NK-92 (cell line): ENCODE measurements around the gene CAD.
A peak's percentile ranks its signal among the peaks of the same experiment; 100 is the strongest.

Source experiments
- DNase-seq: peaks from one replicate; lab custom pipeline; 2025; ENCODE audit not compliant: unreplicated experiment; lab: John Stamatoyannopoulos, UW

Gene CAD

DNA sequence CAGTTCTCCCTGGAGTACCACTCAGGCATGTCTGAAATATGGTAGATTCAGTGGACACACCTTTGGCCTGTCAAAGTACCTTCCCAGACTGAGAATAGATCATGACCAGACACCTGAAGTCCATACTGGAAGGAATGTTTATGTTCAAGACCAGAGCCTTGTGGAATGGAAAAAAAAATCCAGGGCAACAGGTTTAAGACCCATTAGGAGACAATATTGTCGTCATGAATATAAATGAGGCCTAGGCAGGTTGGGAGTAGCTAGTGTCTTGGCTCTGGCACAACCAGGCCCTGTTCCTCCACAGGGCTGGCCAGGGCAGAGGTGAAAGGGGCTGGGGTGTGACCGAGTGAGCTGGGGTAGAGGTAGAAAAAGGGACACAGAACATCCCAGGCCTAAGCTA lies 18.5 kb upstream of the CAD start:
- DNase-seq = no peak

DNA sequence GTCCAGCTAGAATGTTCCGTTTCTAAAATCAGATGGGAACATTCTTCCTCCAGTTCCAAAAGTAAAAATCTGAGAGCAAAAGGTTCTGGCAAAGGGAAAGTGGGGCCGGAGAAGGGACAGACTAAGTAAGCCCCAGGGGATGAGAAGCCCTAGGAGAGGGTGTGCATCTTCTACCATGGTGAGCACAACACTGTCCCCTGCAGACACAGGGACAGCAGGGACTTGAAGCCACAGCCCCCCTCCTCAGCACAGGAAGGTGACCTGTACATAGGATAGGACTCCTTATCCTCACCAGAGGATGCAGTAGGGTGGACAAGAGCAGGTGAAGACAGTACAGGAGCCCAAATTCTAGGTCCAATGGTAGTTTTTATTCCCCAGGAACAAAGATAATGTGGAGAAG lies 17.9 kb upstream of the CAD start:
- DNase-seq = no peak

DNA sequence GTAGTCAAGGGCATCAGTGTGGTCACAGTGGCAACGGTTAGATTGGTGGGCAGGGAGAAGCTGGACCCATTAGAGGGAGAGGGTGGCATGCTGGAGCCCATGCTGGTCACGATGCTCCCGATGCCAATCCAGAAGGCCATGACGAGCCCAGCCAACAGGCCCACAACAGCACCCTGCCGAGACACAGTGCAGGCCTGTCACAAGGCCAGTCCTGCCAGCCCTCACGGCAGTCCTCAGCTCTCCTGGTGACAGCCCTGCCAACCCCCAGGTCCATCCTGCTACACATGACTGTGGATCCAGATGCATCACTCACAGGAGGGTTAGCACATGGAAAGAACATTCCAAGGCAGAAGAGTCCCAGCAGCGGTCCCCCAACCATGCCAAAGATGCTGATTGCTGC lies 15.5 kb upstream of the CAD start:
- DNase-seq = no peak

DNA sequence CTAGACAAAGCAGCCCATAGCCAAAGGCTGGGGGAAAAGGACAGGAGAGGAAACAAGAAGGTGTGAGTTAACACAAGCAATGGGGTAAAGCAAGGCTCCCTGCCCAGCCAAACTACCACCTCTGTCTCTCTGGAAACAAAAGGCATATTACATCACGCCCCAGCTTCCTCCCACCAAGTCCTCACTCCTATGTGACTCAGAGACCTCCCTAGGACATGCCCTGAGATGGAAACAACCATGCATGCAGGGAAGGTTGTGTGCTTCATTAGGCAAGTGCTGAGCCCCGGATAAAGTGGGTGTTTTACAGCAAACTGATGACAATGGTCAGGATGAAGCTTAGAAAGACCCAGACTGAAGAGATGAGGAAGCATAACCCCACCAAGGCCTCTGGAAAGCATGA lies 14.3 kb upstream of the CAD start:
- DNase-seq = no peak

DNA sequence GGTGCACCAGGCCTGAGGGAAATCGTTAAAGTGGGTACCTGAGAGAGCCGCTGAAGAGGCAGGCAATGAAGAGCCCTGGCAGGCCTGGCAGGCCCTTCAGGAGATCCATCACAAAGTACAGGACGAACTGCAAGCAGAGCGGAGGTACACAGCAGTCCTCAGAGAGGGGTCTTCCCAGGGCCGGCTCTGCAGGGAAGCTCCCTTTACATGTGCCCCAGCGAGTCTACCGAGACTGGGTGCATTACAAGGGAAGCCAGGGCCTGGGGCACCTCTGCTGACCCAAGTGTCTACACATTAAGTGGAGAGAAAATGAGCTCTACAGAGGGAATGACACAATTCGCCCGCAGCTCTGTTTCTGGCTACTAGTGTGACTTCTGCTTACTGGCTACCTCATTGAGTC lies 13.4 kb upstream of the CAD start:
- no peak for DNase-seq

DNA sequence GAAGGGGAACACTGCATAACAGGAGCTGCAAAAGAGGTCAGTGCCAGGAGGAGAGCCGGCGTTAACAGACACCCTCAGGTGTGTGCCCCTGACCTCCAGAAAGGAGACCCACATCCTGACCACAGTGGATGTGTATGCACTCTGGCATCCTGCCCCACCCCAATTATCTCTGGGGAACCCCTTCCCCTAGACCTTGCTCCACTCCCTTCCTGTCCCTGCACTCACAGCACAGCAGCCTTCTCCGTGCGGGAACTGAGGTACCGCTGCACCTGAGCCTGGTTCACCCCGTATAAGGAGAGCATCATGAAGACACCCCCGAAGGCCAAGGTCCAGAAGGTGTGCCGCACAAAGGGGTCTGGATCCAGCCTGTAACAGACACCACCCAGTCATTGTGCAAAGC lies 12.6 kb upstream of the CAD start:
- no peak for DNase-seq

DNA sequence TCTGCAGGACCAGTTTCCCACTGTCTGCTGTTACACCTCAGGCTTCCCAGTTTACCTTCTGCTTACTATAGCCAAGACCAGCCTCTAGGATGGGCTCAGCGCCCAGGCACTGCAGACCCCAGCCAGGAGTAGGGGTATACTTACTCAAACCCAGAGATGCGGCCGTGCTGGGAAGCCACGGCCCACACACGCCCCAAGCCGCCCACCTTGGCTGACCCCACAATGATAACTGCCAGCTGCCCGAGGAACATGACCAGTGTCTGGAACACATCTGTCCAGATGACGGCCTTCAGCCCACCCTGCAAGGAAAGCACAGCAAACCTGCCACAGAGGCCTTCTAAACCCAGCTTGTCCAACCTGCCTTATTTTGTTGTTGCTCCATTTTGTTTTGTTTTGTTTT lies 12.0 kb upstream of the CAD start:
- DNase-seq = no peak

DNA sequence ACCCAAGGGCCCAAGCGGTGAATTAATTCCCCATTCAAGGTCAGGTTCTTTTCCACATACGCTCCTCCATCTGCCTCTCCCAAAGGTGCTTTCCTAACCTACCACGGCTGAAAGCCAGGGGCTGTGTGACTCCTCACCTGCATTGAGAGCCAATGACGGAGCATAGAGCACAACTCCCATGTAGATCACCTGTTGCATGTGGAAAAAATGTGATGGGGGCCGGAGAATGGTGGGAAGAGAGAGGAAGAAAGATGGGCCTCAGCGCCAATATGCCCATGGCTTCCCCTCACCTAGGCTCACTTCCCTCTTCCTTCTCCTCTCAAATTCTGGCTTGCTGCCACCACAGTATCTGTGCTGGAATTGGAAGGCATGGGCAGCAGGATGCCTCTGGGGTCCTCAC lies 10.8 kb upstream of the CAD start:
- DNase-seq = no peak

DNA sequence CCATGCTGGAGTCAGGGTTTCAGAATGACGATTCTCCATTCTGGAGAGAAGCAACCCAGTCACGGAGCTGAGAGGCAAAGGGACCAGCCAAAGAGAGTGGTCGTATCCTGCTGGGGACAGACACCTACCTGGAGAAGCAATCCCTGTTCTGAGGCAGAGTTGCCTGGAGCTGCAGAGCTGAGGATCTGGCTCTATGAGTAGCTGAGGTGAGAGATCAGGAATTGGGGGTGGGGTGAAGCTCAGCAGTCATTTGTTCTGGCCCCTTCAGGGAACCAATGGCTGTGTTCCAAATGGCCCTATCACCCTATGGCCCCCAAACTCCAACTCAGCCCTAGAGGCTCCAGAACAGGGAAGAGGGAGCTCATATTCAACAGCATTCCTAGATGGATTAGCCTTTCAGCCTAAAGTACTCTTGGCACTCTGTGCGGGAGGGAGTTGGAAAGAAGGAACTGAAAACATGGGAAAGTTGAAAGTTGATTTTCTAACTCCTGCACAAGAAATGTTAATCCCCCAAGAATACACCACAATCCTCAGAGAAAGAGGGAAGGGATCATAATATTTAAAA lies 8.6 kb upstream of the CAD start:
- DNase-seq = no peak

DNA sequence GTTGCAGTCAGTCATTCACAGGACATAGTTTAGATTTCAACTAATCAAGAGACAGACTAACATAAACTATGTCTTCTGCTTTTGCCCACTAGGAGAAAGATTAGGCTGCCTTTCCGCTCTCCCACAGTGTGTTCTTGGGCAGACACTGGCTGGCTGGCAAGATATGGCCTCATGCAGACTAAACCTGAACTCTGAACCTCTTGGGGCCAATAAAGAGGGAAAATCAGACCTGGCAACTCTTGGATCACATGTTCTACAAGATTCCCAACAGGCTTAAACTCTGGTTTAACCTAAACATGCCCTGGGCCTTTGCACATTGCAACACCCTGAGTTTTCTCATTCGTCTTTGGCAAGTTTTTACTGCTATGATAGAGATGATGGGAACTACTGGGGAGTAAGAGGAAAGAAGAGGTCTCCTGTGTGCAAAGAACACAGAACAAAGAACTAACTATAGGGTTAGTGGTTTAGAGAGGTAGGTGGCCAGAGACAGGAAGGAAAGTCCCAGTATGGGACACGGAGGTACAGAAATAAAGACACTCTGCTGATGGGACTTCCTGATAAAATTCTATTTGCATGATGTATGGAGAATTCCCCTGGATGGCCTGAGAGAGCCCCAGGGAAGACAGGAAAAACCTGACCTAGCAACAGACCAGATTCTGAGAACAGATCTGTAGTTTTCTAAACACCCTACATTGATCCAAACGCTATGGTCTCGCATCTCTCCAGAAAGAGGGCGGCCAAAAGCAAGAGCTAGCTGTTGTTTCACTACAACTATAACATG lies 7.4 kb upstream of the CAD start:
- DNase-seq = no peak

DNA sequence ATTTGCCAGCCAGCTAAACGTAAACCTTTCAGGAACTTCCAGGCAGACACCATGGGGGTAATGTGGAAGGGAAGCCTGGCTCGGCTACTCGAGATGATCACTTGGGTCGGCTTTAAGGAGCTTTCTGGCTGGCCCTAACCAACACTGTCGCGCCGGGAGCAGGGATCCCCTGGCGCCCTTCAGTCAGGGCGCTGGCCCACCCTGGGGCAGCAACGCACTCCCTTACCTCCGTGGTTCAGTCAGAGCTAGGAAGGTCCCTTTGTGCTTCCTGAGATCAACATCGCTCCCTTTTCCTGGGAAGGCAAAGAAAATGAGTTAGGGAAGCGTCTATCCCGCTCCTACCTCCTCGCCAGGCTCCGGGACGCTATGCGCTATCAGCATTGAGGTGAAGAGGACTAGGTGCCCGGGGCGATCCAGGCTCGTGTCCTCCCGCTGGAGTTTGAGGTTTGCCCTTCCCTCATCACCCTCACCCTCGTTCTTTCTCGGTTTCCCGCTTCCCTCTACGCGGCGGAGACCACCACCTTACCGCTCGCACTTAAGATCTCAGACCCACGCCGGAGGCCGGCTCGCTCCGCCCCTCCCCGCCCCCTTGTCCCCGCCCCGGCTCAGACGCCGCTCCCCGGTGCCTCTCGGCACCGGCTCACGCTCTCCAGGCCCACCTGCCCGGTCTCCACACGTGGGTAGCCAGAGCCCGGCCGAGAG lies 5.8 kb upstream of the CAD start:
- no peak for DNase-seq

DNA sequence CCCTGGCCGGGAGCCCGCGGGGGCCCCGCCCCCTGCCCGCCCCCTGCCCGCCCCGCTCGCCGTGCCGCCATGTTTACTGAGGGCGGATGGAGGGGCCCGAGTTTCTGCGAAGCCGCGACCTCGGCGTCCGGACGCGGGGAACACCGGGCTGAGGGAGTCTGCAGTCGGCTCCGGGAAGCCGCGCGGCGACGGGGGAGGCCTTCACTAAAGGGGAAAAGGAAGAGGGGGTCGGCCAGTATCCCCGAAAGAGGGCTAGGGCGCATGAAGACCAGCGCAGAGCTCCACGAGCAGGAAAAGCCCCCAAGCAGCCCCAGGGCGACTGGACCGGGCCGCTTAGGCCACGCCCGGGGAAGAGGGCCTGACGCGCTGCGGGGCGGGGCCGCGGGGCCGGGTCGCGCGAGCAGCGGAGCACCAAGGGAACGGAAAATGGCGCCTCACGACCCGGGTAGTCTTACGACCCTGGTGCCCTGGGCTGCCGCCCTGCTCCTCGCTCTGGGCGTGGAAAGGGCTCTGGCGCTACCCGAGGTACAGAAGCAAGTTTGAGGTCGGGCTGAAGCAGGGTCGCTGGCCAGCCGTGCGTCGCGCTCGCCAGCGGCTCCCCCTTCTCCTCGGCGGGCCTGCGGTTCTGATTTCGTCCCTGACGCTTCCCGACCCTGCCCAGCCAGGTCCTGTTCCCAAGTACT lies 5.1 kb upstream of the CAD start, which contains the start of the genes ATRAID and SLC5A6:
TSS of gene ATRAID (plus strand) at position 99 of the 683 bp plus-strand sequence. CDS start at position 427, 328 bp downstream.
TSS of gene SLC5A6 (minus strand) at position 326 of the 683 bp plus-strand sequence. CDS start 4,618 bp downstream, outside the sequence.
- peak; percentile 29 for DNase-seq

DNA sequence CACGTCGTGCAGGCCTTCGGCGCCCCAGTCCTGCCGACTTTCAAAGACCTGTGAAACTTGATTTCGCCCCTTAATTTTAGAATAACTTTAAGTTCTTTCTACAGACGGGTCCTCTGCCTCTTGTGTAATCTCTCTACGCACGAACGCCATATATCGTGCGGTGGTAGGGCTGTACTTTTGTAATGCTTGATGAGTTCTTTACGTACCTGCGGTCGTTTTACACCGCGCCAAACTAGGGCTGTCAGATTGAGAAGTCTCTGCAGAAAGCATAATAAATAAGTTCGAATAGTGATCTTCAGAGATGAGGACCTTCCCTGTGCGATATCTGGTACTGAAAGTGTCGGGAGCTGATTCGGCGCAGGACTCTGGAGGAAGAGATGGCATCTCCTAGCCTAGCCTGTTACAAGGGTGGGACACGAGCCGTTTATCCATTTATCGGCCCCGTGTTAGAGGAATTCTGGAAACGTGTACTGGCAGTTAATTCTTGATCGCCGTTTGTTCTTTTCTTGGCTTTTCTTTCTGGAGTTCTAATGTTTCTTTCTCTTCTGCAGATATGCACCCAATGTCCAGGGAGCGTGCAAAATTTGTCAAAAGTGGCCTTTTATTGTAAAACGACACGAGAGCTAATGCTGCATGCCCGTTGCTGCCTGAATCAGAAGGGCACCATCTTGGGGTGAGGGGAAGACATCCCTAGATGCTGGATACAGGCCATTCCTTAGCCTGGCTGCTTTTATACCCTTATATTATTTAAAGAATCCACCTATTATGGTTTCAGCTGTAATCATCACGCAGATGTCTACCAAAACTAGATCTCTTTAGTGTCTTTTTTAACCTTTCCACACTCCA lies 4.3 kb upstream of the CAD start:
- no peak for DNase-seq

DNA sequence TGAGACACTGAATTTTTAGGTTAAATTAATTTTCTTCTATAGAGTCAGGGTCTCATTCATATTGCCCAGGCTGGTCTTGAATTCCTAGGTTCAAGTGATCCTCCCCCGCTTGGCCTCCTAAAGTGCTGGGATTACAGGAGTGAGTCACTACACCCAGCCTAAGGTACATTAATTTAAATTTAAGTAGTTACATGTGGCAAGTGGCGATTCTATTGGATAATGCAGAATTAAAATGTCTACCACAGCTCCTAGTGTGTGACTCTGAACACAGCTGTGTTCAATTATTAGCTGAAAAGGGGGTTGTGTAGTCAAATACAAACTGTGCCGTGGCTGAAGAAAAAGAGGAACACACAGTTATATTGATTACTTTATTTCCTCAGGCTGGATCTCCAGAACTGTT lies 2.2 kb upstream of the CAD start:
- no peak for DNase-seq

DNA sequence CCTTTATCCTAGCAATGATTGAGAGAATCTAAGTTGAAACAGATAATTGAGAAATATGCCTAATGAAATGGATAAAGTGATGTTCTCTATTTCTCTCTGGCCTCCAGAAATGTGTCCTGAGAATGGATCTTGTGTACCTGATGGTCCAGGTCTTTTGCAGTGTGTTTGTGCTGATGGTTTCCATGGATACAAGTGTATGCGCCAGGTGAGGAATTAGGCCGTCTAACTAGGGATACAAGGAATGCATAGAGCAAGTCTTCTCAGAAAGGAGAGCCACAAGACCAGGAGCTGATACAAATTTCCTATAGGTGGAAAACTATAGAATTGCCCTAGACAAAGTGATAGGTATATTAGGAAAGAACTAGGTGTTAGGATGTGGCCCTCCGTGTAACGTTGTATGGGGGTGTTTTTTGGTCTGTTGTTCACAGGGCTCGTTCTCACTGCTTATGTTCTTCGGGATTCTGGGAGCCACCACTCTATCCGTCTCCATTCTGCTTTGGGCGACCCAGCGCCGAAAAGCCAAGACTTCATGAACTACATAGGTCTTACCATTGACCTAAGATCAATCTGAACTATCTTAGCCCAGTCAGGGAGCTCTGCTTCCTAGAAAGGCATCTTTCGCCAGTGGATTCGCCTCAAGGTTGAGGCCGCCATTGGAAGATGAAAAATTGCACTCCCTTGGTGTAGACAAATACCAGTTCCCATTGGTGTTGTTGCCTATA lies 592 bp upstream of the CAD start:
- no peak for DNase-seq

DNA sequence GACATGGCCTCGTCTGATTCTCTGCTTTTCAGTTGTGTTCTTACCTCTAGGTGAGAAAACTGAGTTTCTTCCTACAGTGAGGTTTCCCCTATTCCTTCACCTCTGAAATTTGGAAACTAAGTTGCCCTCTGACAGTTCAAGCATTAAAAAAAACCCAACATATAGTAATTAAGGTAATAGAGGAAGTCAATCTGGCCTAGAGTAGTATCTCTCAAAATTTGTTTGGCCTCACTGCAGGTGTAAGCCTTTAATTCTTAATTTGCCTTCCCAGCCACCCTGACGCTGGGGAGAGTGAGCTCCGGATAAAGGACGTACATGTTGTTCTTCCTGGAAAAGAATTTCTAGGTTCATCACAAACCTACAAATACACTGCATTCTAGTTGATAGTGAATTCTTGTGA lies 1.4 kb downstream of the CAD start:
- DNase-seq = no peak

DNA sequence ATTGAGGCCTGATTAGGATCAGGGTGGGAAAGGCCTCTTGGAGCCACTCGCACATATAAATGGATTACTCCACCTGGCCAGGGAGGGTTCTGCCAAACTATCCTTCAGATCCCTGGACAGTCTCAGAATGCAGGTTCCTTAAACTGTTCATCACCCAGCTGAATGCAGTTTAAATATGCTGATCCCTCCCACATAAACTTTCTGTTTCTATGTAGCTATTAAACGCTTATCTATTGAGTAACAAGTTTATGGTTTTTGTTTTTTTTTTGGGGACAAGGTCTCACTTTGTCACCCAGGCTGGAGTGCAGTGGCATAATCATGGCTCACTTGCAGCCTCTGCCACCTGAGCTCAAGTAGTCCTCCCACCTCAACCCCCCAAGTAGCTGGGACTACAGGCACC lies 1.9 kb downstream of the CAD start:
- DNase-seq = no peak

DNA sequence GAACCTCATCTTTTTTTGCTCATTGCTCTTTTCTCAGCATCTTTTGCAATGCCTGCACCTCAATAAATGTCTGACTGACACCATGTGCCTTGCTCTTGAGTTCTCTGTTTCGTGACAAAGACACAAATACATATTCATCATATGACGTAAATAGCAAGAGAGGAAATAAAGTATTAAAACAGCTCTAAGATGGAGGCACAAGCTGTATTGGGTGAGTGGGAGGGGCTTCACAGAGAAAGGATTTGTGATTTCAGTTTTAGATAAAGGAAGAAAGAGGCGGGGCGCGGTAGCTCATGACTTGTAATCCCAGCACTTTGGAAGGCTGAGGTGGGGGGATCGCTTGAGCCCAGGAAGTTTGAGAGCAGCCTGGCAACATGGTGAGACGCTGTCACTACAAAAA lies 2.9 kb downstream of the CAD start:
- no peak for DNase-seq

DNA sequence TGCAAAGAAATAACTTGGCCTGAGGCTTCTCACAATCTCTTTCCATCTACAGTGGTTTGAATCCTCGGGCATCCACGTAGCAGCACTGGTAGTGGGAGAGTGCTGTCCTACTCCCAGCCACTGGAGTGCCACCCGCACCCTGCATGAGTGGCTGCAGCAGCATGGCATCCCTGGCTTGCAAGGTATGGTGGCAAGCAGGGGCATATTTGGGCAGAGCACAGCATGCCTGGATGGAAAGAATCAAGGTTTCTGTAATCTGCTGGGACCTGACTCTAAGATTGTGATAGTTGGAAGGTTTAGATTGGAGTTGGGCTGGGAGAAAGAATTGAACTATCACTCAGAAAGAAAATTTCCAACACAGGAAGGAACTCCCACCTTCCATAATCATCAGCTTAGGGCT lies 4.0 kb downstream of the CAD start:
- DNase-seq = no peak

DNA sequence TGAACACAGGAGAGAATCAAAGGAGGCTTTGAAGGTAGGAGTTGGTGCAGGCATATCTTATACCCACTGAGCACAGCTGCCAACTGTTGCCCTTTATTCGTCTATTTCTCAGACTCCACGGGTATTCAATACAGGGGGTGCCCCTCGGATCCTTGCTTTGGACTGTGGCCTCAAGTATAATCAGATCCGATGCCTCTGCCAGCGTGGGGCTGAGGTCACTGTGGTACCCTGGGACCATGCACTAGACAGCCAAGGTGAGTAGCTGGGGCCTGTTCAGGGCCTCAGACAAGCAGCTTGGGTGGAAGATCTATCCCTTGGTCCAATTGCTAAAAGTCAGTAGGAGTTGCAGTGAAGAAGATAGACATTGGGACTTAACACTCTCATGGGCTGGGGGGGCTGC lies 5.2 kb downstream of the CAD start:
- DNase-seq = no peak
